ENCODE data around the gene PTBP3.

PTBP3 gene

GRCh38 chr9:112360047-112360804 is 26.8 kb upstream of the PTBP3 start:
- DNase-seq (ENCODE audit: low spot score): no peak

GRCh38 chr9:112355427-112355897 is 22.0 kb upstream of the PTBP3 start:
- no peak for DNase-seq (ENCODE audit: low spot score)

- DNase-seq (ENCODE audit: low spot score): no peak
Measured at GRCh38 chr9:112354081-112354743, 20.8 kb upstream of the PTBP3 start.

- no peak for DNase-seq (ENCODE audit: low spot score)
Measured at GRCh38 chr9:112352209-112352608, 18.8 kb upstream of the PTBP3 start.

- DNase-seq (ENCODE audit: low spot score): no peak
Measured at GRCh38 chr9:112351184-112351583, 17.8 kb upstream of the PTBP3 start.

- DNase-seq (ENCODE audit: low spot score): no peak
Measured at GRCh38 chr9:112349008-112349333, 15.6 kb upstream of the PTBP3 start.

GRCh38 chr9:112348257-112349007 is 15.0 kb upstream of the PTBP3 start:
- peak; percentile 86 for DNase-seq (ENCODE audit: low spot score)

- no peak for DNase-seq (ENCODE audit: low spot score)
Measured at GRCh38 chr9:112341730-112342129, 8.3 kb upstream of the PTBP3 start.

- DNase-seq (ENCODE audit: low spot score): no peak
Measured at GRCh38 chr9:112339886-112340285, 6.5 kb upstream of the PTBP3 start.

- DNase-seq (ENCODE audit: low spot score): no peak
Measured at GRCh38 chr9:112338561-112338960, 5.1 kb upstream of the PTBP3 start.

- no peak for DNase-seq (ENCODE audit: low spot score)
Measured at GRCh38 chr9:112337547-112337946, 4.1 kb upstream of the PTBP3 start.

GRCh38 chr9:112334432-112334841 is 1.0 kb upstream of the PTBP3 start:
- no peak for DNase-seq (ENCODE audit: low spot score)

GRCh38 chr9:112333639-112334431 is 416 bp upstream of the PTBP3 start:
- peak; percentile 93 for DNase-seq (ENCODE audit: low spot score)

- DNase-seq (ENCODE audit: low spot score): peak; percentile 56
Measured at GRCh38 chr9:112332674-112332976, 794 bp downstream of the PTBP3 start.

GRCh38 chr9:112332214-112332613 is 1.2 kb downstream of the PTBP3 start:
- no peak for DNase-seq (ENCODE audit: low spot score)

GRCh38 chr9:112331674-112331952 is 1.8 kb downstream of the PTBP3 start:
- no peak for DNase-seq (ENCODE audit: low spot score)

- no peak for DNase-seq (ENCODE audit: low spot score)
Measured at GRCh38 chr9:112328545-112328944, 4.9 kb downstream of the PTBP3 start.

GRCh38 chr9:112327718-112328450 is 5.5 kb downstream of the PTBP3 start:
- DNase-seq (ENCODE audit: low spot score): no peak

GRCh38 chr9:112326194-112326593 is 7.2 kb downstream of the PTBP3 start:
- no peak for DNase-seq (ENCODE audit: low spot score)

GRCh38 chr9:112325600-112325999 is 7.8 kb downstream of the PTBP3 start:
- DNase-seq (ENCODE audit: low spot score): no peak

- DNase-seq (ENCODE audit: low spot score): no peak
Measured at GRCh38 chr9:112325127-112325526, 8.3 kb downstream of the PTBP3 start.

- DNase-seq (ENCODE audit: low spot score): no peak
Measured at GRCh38 chr9:112323378-112323854, 10.0 kb downstream of the PTBP3 start.
